Measurements from ENCODE around the gene TASP1. TPM values are rescaled to one million over a fixed set of nuclear protein-coding genes. Genes with fewer than 3 reads are reported as not detected.
"Not testable (repeated sequence)": the region's sequence is repeated elsewhere in the genome, so short reads cannot be mapped to it uniquely, and the experiment has no call there.

TASP1 gene
- total RNA-seq, 2 donors from 2014 or later, result 16.5 to 51.8 TPM

- no peak for TF ChIP-seq CTCF (IDR thresholded peaks at IDR 0.05)
- Histone ChIP-seq H3K27me3 (replicated peaks; ENCODE audit: insufficient read depth) (no peaks in the 10 kb centered on the region), H3K9me3 (no peaks in the 10 kb centered on the region), H3K36me3 (peaks cover 6% of the 10 kb centered on the region), H3K27ac (peak overlapping the region; percentile 7 to 68), H3K4me1 (ENCODE audit: control insufficient read depth in 1 of 2, low read depth in 2 of 2) (peaks cover 5 to 36% of the 10 kb centered on the region in 2 donors), H3K4me3 (no peak overlapping the region)
- DNase-seq (ENCODE audit: low spot score), result no peak
- no peak for ATAC-seq (ENCODE audit: insufficient number of reproducible peaks, low FRiP score, low read depth)
These were observed 12.0 kb downstream of the TASP1 start for GRCh38 chr20:13626724-13627123.

- H3K4me3 ChIP-seq, result peak overlapping the region; percentile 42
- TF ChIP-seq CTCF (IDR thresholded peaks at IDR 0.05), result no peak
- no peaks in the 10 kb centered on the region for H3K27me3 ChIP-seq (replicated peaks; ENCODE audit: insufficient read depth)
- H3K4me1 ChIP-seq (ENCODE audit: control insufficient read depth in 1 of 2, low read depth in 2 of 2), result peaks cover 5 to 36% of the 10 kb centered on the region in 2 donors
- no peak for ATAC-seq (ENCODE audit: insufficient number of reproducible peaks, low FRiP score, low read depth)
- H3K27ac ChIP-seq, result peak overlapping the region; percentile 7 to 68
- DNase-seq (ENCODE audit: low spot score), result no peak
- H3K9me3 ChIP-seq, result no peaks in the 10 kb centered on the region
- H3K36me3 ChIP-seq, result peaks cover 6% of the 10 kb centered on the region
These were observed 13.3 kb downstream of the TASP1 start for GRCh38 chr20:13625304-13625979.

GRCh38 chr20:13619415-13619814 lies 19.3 kb downstream of the TASP1 start:
- not testable (repeated sequence) for DNase-seq (ENCODE audit: low spot score); H3K4me3 ChIP-seq; H3K36me3 ChIP-seq; H3K27me3 ChIP-seq (replicated peaks; ENCODE audit: insufficient read depth); H3K9me3 ChIP-seq; ATAC-seq (ENCODE audit: insufficient number of reproducible peaks, low FRiP score, low read depth)
- Histone ChIP-seq H3K27ac (peak overlapping the region in 1 of 2 donors; percentile 70), H3K4me1 (ENCODE audit: control insufficient read depth in 1 of 2, low read depth in 2 of 2) (peaks cover 15 to 48% of the 10 kb centered on the region in 2 donors)

- not testable (repeated sequence) for DNase-seq (ENCODE audit: low spot score); H3K27me3 ChIP-seq (replicated peaks; ENCODE audit: insufficient read depth); H3K9me3 ChIP-seq; H3K36me3 ChIP-seq; H3K4me3 ChIP-seq; ATAC-seq (ENCODE audit: insufficient number of reproducible peaks, low FRiP score, low read depth)
- Histone ChIP-seq H3K4me1 (ENCODE audit: control insufficient read depth in 1 of 2, low read depth in 2 of 2) (peaks cover 24 to 55% of the 10 kb centered on the region in 2 donors), H3K27ac (peak overlapping the region; percentile 31 to 70)
These were observed 20.3 kb downstream of the TASP1 start for GRCh38 chr20:13618456-13618855.

GRCh38 chr20:13617585-13617984 lies 21.1 kb downstream of the TASP1 start:
- not testable (repeated sequence) for H3K27me3 ChIP-seq (replicated peaks; ENCODE audit: insufficient read depth); H3K4me3 ChIP-seq; H3K9me3 ChIP-seq; ATAC-seq (ENCODE audit: insufficient number of reproducible peaks, low FRiP score, low read depth); DNase-seq (ENCODE audit: low spot score); H3K36me3 ChIP-seq
- Histone ChIP-seq H3K27ac (peak overlapping the region in 1 of 2 donors; percentile 68), H3K4me1 (ENCODE audit: control insufficient read depth in 1 of 2, low read depth in 2 of 2) (peaks cover 27 to 62% of the 10 kb centered on the region in 2 donors)

- peak overlapping the region in 1 of 2 donors; percentile 80 for H3K27ac ChIP-seq
- not testable (repeated sequence) for ATAC-seq (ENCODE audit: insufficient number of reproducible peaks, low FRiP score, low read depth)
These were observed 22.0 kb downstream of the TASP1 start for GRCh38 chr20:13616713-13617112.

GRCh38 chr20:13613917-13614316 lies 24.8 kb downstream of the TASP1 start:
- TF ChIP-seq CTCF (IDR thresholded peaks at IDR 0.05), result no peak
- Histone ChIP-seq H3K27ac (peak overlapping the region; percentile 3 to 80), H3K4me1 (ENCODE audit: control insufficient read depth in 1 of 2, low read depth in 2 of 2) (peaks cover 23 to 58% of the 10 kb centered on the region in 2 donors), H3K9me3 (no peaks in the 10 kb centered on the region), H3K27me3 (replicated peaks; ENCODE audit: insufficient read depth) (no peaks in the 10 kb centered on the region), H3K4me3 (no peak overlapping the region), H3K36me3 (no peaks in the 10 kb centered on the region)
- no peak for DNase-seq (ENCODE audit: low spot score)
- no peak for ATAC-seq (ENCODE audit: insufficient number of reproducible peaks, low FRiP score, low read depth)

More at GRCh38 chr20:13616713-13617112, 22.0 kb downstream of the TASP1 start:
- H3K4me3 ChIP-seq; DNase-seq (ENCODE audit: low spot score); H3K9me3 ChIP-seq; H3K36me3 ChIP-seq; H3K27me3 ChIP-seq (replicated peaks; ENCODE audit: insufficient read depth): not testable (repeated sequence)
- peaks cover 27 to 62% of the 10 kb centered on the region in 2 donors for H3K4me1 ChIP-seq (ENCODE audit: control insufficient read depth in 1 of 2, low read depth in 2 of 2)
